Metanephros (tissue), 1 donor: ENCODE data around the gene SNAI3. TPM values are rescaled to one million over a fixed set of nuclear protein-coding genes. Genes with fewer than 3 reads are reported as not detected.

Experiments
- total RNA-seq: library from RNA; depleted of rRNA; stranded (reverse); fragments of >200 nt; gene quantifications from one replicate; pipeline ENCODE4 v1.2.3, GENCODE V29; 2014

SNAI3 gene
- 8.2 TPM for total RNA-seq

GRCh38 chr16:88686439-88687253, at the start of gene SNAI3:
TSS of gene SNAI3 (minus strand) at chr16:88686507. CDS start at chr16:88686406, 101 bp downstream.

GRCh38 chr16:88706229-88706964, 20.1 kb upstream of the SNAI3 start, which contains the start of the genes CTU2 and RNF166:
TSS of gene CTU2 (plus strand) at chr16:88706503. CDS start at chr16:88706531, 28 bp downstream.
TSS of gene RNF166 (minus strand) at chr16:88706408. CDS start at chr16:88706325, 83 bp downstream.

GRCh38 chr16:88662843-88663606, 23.3 kb downstream of the SNAI3 start, which contains the start of gene MVD:
TSS of gene MVD (minus strand) at chr16:88663091. CDS start at chr16:88663080, 11 bp downstream.

GRCh38 chr16:88650749-88651275, 35.5 kb downstream of the SNAI3 start, which contains the start of gene CYBA:
TSS of gene CYBA (minus strand) at chr16:88651053. CDS start at chr16:88651013, 40 bp downstream.

GRCh38 chr16:88638323-88639230, 47.7 kb downstream of the SNAI3 start, which contains the start of gene IL17C:
TSS of gene IL17C (plus strand) at chr16:88638572. CDS start at chr16:88638642, 70 bp downstream.

Other genes with a start within 250 kb of the SNAI3 start
- 2.8 TPM for gene ZFPM1, start 233.2 kb downstream of the SNAI3 start, total RNA-seq
- gene ZC3H18, start 116.1 kb downstream of the SNAI3 start, total RNA-seq: 21.1 TPM
- 0.35 TPM for gene IL17C, start 47.9 kb downstream of the SNAI3 start, total RNA-seq
- 130 TPM for gene CYBA, start 35.5 kb downstream of the SNAI3 start, total RNA-seq
- gene MVD, start 23.4 kb downstream of the SNAI3 start, total RNA-seq: 31.6 TPM
- gene RNF166, start 19.9 kb upstream of the SNAI3 start, total RNA-seq: 26.6 TPM
- gene CTU2, start 20.0 kb upstream of the SNAI3 start, total RNA-seq: 12.0 TPM
- 117 TPM for gene PIEZO1, start 98.7 kb upstream of the SNAI3 start, total RNA-seq
- gene CDT1, start 117.3 kb upstream of the SNAI3 start, total RNA-seq: 19.7 TPM
- 65.5 TPM for gene APRT, start 125.4 kb upstream of the SNAI3 start, total RNA-seq
- 25.5 TPM for gene GALNS, start 170.4 kb upstream of the SNAI3 start, total RNA-seq
- 38.4 TPM for gene TRAPPC2L, start 170.6 kb upstream of the SNAI3 start, total RNA-seq
- gene PABPN1L, start 180.2 kb upstream of the SNAI3 start, total RNA-seq: not detected